WERI-Rb-1 (cell line): ENCODE data around the gene ADCK2.
"Not testable (repeated sequence)": the region's sequence is repeated elsewhere in the genome, so short reads cannot be mapped to it uniquely, and the experiment has no call there.

Experiments
- DNase-seq: peaks from one replicate; pipeline ENCODE4 v3.0.0-alpha.2; 2020
- H3K27ac ChIP-seq: fragments of 250-450 bp; sonication (Bioruptor Pico); 2 replicates; pipeline ENCODE4 v1.5.1; 2020; ENCODE audit warnings: mild to moderate bottlenecking, moderate library complexity
- H3K27me3 ChIP-seq: fragments of 250-450 bp; sonication (Bioruptor Pico); 2 replicates; pipeline ENCODE4 v1.5.1; 2021; ENCODE audit warnings: mild to moderate bottlenecking, low read depth, moderate library complexity; ENCODE audit not compliant: insufficient read depth, severe bottlenecking
- H3K36me3 ChIP-seq: fragments of 250-450 bp; sonication (Bioruptor Pico); 2 replicates; pipeline ENCODE4 v1.5.1; 2020; ENCODE audit warnings: mild to moderate bottlenecking, moderate library complexity
- H3K4me3 ChIP-seq: 2 replicates; pipeline ENCODE4 v1.5.1; 2011; ENCODE audit warnings: low read depth, mild to moderate bottlenecking, control low read depth, low read length
- H3K9me3 ChIP-seq: fragments of 250-450 bp; sonication (Bioruptor Pico); 2 replicates; pipeline ENCODE4 v1.5.1; 2021; ENCODE audit warnings: mild to moderate bottlenecking, moderate library complexity; ENCODE audit not compliant: severe bottlenecking
- TF ChIP-seq, protein P1 (sequence below): IDR thresholded peaks from 2 replicates; pipeline ENCODE4 v1.5.1; 2011; ENCODE audit warnings: low read depth, mild to moderate bottlenecking, control low read depth, inconsistent platforms, low read length

Gene ADCK2, protein sequence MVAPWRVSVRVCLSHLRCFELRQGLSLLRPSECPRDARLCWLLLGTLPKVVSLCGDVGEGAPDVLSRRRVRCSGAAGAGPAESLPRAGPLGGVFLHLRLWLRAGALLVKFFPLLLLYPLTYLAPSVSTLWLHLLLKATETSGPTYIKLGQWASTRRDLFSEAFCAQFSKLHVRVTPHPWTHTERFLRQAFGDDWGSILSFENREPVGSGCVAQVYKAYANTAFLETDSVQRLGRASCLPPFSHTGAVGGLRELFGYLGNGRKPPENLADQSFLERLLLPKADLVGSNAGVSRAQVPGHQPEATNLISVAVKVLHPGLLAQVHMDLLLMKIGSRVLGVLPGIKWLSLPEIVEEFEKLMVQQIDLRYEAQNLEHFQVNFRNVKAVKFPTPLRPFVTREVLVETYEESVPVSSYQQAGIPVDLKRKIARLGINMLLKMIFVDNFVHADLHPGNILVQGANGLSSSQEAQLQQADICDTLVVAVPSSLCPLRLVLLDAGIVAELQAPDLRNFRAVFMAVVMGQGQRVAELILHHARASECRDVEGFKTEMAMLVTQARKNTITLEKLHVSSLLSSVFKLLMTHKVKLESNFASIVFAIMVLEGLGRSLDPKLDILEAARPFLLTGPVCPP

DNA sequence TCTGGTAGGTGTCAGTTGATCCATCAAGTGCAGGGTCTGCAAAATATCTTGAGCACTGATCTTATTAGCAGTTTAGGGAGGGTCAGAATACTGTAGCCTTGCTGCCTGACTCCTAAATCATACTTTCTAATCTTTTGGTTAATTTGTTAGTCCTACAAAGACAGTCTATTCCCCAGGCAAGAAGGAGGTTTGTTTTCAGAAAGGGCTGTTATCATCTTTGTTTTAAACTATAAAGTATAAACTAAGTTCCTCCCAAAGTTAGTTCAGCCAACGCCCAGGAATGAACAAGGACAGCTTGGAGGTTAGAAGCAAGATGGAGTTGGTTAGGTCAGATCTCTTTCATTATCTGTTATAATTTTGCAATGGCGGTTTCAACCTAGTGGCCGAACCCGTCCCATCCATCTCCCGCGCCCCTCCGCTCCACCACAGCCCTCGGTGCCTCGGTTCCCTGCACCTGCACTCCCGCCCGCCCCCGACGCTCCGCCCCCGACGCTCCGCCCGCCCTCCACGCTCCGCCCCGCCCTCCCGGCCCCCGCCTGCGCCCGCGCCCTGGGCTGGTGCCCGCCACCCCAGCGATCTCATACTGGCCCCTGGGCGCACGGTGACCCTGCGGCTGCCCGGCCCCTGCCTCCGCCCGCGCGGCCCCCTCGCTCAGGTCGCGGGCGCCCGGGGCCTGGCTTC, at the start of gene ADCK2:
TSS of gene ADCK2 (plus strand) at position 564 of the 681 bp plus-strand sequence. CDS start 386 bp downstream, outside the sequence.
- peaks cover 16% of the 10 kb centered on the region for H3K36me3 ChIP-seq
- TF ChIP-seq, protein P1, sequence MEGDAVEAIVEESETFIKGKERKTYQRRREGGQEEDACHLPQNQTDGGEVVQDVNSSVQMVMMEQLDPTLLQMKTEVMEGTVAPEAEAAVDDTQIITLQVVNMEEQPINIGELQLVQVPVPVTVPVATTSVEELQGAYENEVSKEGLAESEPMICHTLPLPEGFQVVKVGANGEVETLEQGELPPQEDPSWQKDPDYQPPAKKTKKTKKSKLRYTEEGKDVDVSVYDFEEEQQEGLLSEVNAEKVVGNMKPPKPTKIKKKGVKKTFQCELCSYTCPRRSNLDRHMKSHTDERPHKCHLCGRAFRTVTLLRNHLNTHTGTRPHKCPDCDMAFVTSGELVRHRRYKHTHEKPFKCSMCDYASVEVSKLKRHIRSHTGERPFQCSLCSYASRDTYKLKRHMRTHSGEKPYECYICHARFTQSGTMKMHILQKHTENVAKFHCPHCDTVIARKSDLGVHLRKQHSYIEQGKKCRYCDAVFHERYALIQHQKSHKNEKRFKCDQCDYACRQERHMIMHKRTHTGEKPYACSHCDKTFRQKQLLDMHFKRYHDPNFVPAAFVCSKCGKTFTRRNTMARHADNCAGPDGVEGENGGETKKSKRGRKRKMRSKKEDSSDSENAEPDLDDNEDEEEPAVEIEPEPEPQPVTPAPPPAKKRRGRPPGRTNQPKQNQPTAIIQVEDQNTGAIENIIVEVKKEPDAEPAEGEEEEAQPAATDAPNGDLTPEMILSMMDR = no peak
- H3K27me3 ChIP-seq = no peaks in the 10 kb centered on the region
- H3K4me3 ChIP-seq = peak within 1 kb of the TSS; percentile 76
- DNase-seq = peak; percentile 67
- H3K9me3 ChIP-seq = no peaks in the 10 kb centered on the region
- H3K27ac ChIP-seq = peak within 1 kb of the TSS; percentile 64

DNA sequence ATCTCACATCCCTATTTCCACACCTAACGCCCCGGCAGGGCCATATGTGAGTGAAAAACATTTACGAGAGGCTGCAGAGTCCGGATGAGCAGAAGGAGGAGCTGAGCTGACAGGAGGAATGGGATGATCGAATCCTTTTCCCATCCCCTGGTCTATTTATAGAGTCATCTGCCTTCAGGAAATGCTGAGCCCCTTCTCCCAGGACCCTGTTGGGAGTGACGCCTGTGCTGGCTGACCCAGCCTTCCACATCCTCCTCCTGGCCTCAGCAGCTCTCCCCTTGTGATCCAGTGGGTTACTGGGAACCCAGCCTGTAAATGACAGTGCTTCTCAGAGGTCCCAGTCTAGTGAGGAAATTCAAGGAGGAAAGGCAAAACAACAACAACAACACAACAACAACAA, 48.8 kb upstream of the ADCK2 start:
- Histone ChIP-seq H3K27me3 (no peaks in the 10 kb centered on the region), H3K36me3 (peaks cover 9% of the 10 kb centered on the region), H3K27ac (no peak overlapping the region), H3K9me3 (no peaks in the 10 kb centered on the region), H3K4me3 (no peak overlapping the region)
- no peak for DNase-seq
- TF ChIP-seq, protein P1 = no peak

DNA sequence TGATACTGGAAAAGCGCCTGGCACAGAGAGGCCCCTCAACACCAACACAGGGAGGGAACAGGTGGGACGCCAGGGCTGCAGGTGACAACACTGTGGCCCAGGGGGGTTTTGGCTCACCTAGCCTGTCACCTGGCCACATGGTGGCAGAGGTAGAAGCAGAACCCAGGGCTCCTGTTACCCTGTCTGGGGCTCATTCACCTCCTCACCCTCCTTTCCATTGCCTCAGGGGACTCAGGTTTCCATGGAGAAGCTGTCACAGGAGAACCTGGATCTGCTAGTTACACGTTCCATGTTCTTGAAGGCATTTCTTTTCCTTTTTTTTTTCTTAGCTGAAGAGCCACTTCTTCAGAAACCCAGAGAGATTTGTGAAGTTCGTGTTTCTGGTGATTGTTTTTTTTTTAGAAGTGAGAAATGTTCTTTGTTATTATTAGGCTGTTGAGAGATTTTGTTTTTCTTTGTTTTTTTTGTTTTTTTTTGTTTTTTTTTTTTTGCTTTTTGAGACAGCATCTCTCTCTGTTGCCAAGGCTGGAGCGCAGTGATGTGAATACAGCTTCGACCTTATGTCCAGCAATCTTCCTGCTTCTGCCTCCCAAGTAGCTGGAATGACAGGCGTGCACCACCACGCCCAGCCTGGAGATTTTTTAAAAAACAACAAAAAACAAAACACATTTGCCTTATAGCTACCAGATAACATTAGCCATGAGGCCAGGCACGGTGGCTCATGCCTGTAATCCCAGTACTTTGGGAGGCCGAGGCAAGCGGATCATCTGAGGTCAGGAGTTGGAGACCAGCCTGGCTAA, 48.2 kb upstream of the ADCK2 start:
- no peak for DNase-seq
- no peak overlapping the region for H3K4me3 ChIP-seq
- H3K27me3 ChIP-seq = no peaks in the 10 kb centered on the region
- no peaks in the 10 kb centered on the region for H3K9me3 ChIP-seq
- H3K36me3 ChIP-seq = peaks cover 11% of the 10 kb centered on the region
- no peak overlapping the region for H3K27ac ChIP-seq
- TF ChIP-seq, protein P1 = no peak

DNA sequence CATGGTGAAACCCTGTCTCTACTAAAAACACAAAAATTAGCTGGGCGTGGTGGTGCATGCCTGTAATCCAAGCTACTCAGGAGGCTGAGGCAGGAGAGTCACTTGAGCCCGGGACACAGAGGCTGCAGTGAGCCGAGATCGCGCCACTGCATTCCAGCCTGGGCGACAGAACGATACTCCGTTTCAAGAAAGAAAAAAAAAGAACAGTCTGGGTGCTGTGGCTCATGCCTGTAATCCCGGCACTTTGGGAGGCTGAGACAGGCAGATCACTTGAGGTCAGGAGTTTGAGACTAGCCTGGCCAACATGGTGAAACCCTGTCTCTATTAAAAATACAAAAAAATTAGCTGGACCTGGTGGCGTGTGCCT, 47.6 kb upstream of the ADCK2 start:
- not testable (repeated sequence) for H3K27me3 ChIP-seq, H3K27ac ChIP-seq, H3K4me3 ChIP-seq, H3K9me3 ChIP-seq, DNase-seq
- peaks cover 12% of the 10 kb centered on the region for H3K36me3 ChIP-seq

DNA sequence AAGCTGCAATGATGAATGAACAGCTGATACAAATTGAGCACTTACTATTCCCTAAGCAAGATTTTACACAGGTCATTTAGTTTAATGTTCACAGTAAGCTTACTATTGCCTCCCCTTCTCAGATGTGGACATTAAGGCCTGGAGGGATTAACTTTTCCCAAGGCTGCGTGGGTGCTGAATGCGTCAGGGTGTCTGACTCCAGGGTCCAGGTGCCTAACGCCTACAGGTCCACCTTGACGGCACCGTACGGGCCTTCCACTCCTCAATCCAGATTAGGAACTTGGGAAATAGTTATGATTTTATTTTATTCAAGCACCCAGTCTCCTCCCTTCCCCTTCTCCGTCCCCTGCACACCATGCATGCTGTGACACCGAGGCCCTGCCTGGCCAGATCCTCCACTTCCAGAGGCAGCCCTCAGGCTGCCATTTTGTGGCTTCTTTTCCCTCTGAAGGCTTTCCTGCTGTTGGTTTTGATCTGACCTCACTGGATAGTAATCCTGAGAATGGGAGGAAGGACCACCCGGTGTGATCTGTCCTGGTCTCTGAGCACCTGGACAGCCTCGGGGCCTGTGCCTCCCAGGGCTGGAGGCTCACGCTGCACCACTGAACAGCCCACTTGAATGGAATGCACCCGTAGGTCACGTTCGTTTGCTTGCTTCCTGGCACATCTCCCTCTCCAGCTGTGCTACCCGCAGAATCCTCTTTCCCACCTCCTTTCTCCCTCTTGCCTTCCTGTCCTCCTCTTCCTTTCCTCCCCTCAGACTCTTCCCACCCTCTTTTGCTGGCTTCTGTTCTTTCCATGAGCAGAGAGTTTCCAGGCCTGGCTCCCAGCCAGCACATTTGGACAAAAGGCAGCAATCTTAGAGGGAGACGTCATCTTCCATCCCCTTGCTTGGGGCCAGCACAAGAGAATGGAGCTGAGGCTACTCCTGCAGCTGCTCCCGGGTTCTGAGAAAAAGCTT, 46.6 kb upstream of the ADCK2 start:
- Histone ChIP-seq H3K27me3 (no peaks in the 10 kb centered on the region), H3K4me3 (no peak overlapping the region), H3K36me3 (peaks cover 16% of the 10 kb centered on the region), H3K27ac (no peak overlapping the region), H3K9me3 (no peaks in the 10 kb centered on the region)
- TF ChIP-seq, protein P1 = no peak
- DNase-seq = no peak
